RPMI7951 (cell line): ENCODE data around the gene DHH. TPM values are rescaled to one million over a fixed set of nuclear protein-coding genes. Genes with fewer than 3 reads are reported as not detected.
A peak's percentile ranks its signal among the peaks of the same experiment; 100 is the strongest.

Experiments used
- DNase-seq: peaks from one replicate; pipeline ENCODE4 v3.0.0-alpha.2; 2012; ENCODE audit warnings: low read depth
- total RNA-seq: library from RNA; depleted of rRNA; stranded (reverse); fragments of >200 nt; shearing (Covaris generic); gene quantifications from 2 replicates; pipeline ENCODE4 v1.2.3, GENCODE V29; 2014

DHH gene
- total RNA-seq, 1 experiment from 2014 or later, result not detected

DNA sequence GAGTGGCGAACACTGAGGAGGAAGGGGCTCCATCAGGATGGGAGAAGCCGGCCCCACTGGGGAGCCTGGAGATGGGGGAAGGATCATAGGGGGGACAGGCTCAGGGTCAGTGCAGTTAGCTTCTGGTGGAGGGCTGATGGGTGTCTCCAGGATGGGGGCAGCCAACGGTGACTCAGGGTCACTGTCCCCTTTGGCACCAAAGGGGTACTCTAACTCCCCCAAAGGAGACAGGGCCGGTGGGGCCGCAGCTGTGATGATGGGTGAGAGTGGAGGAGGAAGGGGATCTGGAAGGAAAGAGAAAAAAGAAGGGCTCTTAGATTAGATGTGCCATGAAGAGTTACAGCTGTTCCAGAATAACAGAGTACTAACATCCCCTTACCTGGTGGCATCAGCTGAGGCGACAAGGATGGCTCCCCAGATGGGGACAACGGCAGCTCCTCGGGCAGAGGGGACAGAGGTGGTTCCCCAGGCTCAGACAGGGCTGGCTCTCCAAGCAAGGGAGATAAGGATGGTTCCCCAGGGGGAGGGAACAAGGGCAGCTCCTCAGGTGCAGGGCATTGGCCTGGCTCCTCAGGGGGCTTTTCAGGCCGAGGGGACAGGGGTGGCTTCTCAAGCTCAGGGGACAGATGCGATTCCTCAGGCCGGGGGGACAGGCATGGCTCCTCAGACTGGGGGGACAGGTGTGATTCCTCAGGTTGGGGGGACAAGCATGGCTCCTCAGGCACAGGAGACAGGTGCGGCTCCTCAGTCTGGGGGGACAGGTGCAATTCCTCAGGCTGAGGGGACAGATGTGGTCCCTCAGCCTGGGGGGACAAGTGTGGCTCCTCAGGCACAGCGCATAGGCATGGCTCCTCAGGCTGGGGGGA is 43.9 kb downstream of the DHH start:
- DNase-seq, result no peak

- peak; percentile 46 for DNase-seq
Observed at GRCh38 chr12:49049566-49050224, 44.9 kb downstream of the DHH start.

DNA sequence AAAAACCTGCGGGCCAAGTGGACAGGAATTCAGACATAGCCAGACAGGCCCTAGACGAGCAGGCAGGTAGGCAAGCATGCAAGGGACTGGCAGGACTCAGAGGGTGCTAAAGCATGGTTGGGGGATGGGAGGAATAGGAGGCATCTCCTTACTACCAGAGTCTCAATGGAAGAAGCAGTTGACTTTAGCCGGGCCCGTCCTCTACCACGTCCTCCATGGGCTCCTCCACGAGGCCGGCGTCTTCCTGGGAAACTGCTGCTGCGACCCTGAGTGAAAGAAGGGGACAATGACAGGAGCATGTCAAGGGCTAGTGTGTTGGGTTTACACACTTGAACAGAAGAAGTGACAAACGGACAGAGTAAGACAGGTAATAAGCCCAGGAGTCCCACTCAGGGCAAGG is 45.6 kb downstream of the DHH start:
- no peak for DNase-seq

GRCh38 chr12:49046129-49046895 is 48.3 kb downstream of the DHH start:
- no peak for DNase-seq

DNA sequence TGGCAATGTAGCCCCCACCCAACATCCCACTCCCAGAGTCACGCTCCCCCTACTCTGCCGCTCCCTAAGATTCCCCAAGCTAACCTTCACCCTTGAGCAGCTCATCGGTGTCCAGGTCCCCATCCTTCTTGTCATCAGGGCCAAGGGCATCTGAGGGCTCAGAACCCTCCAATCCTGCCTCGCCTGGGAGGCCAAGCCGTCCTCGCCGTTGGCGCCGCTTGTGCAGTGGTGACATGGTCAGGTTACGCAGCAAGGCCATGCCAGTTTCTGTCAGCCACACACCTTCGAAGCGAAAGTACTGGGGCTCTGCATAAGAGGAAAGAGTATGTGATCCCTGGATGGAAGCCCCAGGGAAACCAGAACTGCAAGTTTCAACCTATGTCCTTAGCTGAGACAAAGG is 49.9 kb downstream of the DHH start:
- DNase-seq, result no peak

- peak; percentile 20 for DNase-seq
Observed at GRCh38 chr12:49043856-49044258, 50.7 kb downstream of the DHH start.

GRCh38 chr12:49043241-49043640 is 51.4 kb downstream of the DHH start:
- no peak for DNase-seq

DNA sequence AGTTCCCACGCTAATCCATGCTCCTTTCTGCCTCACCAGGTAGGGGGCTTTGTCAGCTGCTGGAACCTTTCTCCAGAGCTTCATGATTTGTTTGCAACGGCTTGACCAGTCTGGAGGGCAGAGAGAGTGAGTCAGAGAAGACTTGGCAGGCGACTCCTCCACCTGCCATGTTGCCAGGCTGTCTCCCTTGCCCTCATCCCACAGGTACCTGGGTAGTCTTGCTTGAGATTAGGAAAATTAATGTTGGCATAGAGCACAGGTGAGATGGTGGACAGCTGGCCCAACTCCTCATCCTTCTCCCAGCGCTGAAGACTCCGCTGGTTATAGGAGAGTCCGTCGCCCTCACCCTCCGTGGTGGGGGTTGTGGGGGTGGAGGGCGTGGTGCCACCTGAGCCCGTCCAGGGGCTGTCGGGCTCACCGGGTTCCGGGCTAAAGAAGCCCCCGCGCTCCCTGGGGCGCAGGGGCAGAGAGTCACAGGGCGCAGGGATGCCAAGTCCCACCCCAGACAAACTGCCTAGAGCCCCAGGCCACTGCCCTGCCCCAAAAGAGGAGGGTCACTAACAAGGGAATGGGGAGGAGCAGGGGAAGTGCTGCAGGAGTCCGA is 52.6 kb downstream of the DHH start:
- DNase-seq, result no peak

GRCh38 chr12:49041036-49041880 is 53.3 kb downstream of the DHH start:
- no peak for DNase-seq

GRCh38 chr12:49040364-49040855 is 54.2 kb downstream of the DHH start:
- no peak for DNase-seq

DNA sequence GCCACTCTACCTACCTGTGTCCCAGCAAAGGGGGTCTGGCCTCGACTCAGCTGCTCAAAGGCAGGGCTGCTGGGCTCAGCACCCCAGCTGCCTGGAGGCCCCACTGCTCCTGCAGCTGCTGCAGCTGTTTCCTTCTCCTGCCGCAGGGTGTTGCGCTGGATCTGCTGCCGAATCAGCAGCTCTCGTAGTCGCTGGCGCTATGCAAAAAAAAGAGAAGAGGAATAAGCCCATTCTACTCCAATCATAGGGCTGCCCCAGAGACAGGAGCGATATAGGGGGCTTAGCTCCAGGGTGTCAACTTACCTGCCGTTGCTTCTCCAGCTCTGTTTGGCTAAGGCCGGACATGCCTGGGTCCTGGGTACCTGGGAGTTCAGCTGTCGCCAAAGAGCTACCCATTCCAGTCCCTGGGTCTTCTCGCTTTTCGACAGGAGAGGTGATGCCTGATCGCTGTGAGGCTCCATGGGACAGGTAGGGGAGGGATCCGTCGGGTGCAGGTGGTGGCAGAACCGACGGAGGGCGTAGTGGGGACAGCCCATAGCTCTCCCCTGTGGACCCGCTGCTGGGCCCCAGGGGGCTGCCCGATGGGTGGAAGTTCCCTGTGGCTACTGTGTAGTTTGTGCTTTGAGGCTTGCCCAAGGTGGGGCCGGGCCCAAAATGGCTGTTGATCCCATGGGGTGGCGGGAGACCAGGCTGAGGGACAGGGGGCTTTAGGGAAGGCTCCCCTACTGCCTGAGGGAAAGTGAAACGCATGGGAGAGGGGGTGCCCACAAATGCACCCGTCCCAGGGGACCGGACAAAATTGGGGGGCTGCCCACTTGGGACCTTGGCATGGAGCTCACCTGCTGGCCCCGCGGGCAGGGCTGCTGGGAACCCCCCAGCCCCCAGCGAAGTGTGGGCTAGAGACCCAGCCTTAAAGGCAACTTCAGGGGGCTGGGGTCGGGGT is 54.9 kb downstream of the DHH start:
- no peak for DNase-seq

DNA sequence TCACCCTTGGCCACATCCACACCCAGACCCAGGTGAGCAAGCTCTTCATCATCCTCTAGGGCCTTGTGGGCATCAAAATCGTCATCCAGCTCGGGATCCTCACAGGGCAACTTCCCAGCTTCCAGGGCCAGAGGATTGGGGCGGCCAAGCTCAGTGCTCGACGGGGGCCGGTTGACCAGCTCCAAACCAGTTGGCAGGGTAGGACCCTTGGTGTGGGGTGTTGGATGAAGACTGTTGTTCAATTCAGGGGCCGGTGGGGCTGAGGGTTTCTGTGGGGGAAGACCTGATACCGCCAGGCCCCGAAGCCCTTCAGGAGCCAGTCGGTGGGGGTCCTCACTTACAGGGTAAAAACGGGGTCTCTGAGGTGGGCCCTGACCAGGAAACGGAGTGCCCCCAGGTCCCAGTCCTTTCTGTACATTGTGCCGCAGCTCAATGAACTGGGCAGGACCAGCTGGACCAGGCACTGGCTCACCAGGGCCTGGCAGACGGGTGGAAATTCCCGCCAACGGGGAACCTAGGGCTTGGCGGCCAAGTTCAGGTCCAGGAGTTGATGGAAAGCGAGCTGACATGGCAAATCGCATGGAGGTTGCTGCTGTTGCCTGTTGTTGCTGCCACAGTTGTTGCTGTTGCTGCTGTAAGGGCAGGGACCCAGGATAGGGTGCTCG is 56.2 kb downstream of the DHH start:
- DNase-seq, result no peak

GRCh38 chr12:49037947-49038237 is 56.7 kb downstream of the DHH start:
- no peak for DNase-seq

GRCh38 chr12:49037111-49037946 is 57.3 kb downstream of the DHH start:
- DNase-seq, result no peak
